Upper lobe of left lung (tissue), 6 donors: ENCODE data around the gene KIAA1755. TPM values are rescaled to one million over a fixed set of nuclear protein-coding genes. Genes with fewer than 3 reads are reported as not detected.

Source experiments
- ATAC-seq, 2 donors: fragments of 200-7000 bp; cut with Tn5 transposase; one replicate each; pipeline ENCODE4 v1.9.1; 2022; ENCODE audit warnings: mild to moderate bottlenecking in 2 of 2, moderate library complexity in 2 of 2; ENCODE audit not compliant: low FRiP score in 2 of 2
- DNase-seq, 2 donors: peaks; one replicate each; pipeline ENCODE4 v3.0.0-alpha.2; 2019 to 2020
- H3K27ac ChIP-seq, 4 donors: fragments of 200-600 bp; sonication (generic); one replicate each; pipeline ENCODE4 v1.5.1; 2016 to 2019
- H3K27me3 ChIP-seq, 4 donors: fragments of 200-600 bp; sonication (generic); one replicate each; pipeline ENCODE4 v1.5.1; 2017 to 2019
- H3K36me3 ChIP-seq, 4 donors: fragments of 200-600 bp; sonication (generic); one replicate each; pipeline ENCODE4 v1.5.1; 2016 to 2019
- H3K4me1 ChIP-seq, 4 donors: fragments of 200-600 bp; sonication (generic); one replicate each; pipeline ENCODE4 v1.5.1; 2018 to 2019
- H3K4me3 ChIP-seq, 4 donors: fragments of 200-600 bp; sonication (generic); one replicate each; pipeline ENCODE4 v1.5.1; 2017 to 2019; ENCODE audit warnings: mild to moderate bottlenecking in 2 of 4, moderate library complexity in 1 of 4
- H3K9me3 ChIP-seq, 4 donors: fragments of 200-600 bp; sonication (generic); one replicate each; pipeline ENCODE4 v1.5.1; 2018 to 2019
- EP300 ChIP-seq, 4 donors: sonication (generic); formaldehyde crosslinking; IDR thresholded peaks; one replicate each; pipeline ENCODE4 v1.5.1; 2017; ENCODE audit warnings: antibody characterized with exemption in 4 of 4, control low read depth in 2 of 4
- POLR2A ChIP-seq, 4 donors: fragments of 450-650 bp; IDR thresholded peaks; one replicate each; pipeline ENCODE4 v1.5.1; 2016 to 2017; ENCODE audit warnings: antibody characterized with exemption in 4 of 4, mild to moderate bottlenecking in 2 of 4
- POLR2AphosphoS5 ChIP-seq, 2 donors: sonication (generic); formaldehyde crosslinking; IDR thresholded peaks; one replicate each; pipeline ENCODE4 v1.5.1; 2017; ENCODE audit warnings: antibody characterized with exemption in 2 of 2
- WGBS, 2 donors: methylation state at CpG; one replicate each; pipeline ENCODE4 v1.1.5; 2017 to 2018; 5-methylcytosine and 5-hydroxymethylcytosine counted together
- total RNA-seq, 6 donors: library from RNA; depleted of rRNA in 4 of 6; stranded (reverse); fragments of >200 nt in 4 of 6; gene quantifications; one replicate each; pipeline versions ENCODE4 v1.1.0 to v1.2.1, GENCODE V29; 2016 to 2021
- TF ChIP-seq, protein P1 (sequence below), 6 experiments: fragments of 450-650 bp in 4 of 6; fragments of 200-600 bp in 2 of 6; sonication (generic) in 2 of 6; IDR thresholded peaks; one replicate each; pipeline ENCODE4 v1.5.1; 2016 to 2019; ENCODE audit warnings: antibody characterized with exemption in 6 of 6
- donor health status: DM: no; HTN: no; CAD: no; lungs with moderate emphysema.
- donor health status: DM: no; HTN: yes; CAD: no; lungs with severe emphysema.

KIAA1755 gene
- total RNA-seq, 6 donors from 2014 or later: 0.15 to 3.1 (median 1.4) TPM

GRCh38 chr20:38179846-38180245 is 80.7 kb downstream of the KIAA1755 start:
- Histone ChIP-seq H3K27ac (no peak overlapping the region), H3K4me1 (no peaks in the 10 kb centered on the region), H3K27me3 (no peaks in the 10 kb centered on the region), H3K4me3 (no peak overlapping the region), H3K36me3 (no peaks in the 10 kb centered on the region), H3K9me3 (no peaks in the 10 kb centered on the region)
- DNase-seq: no peak
- no peak for TF ChIP-seq POLR2AphosphoS5 (IDR thresholded peaks at IDR 0.05)
- TF ChIP-seq POLR2A (IDR thresholded peaks at IDR 0.05): no peak
- TF ChIP-seq, protein P1, sequence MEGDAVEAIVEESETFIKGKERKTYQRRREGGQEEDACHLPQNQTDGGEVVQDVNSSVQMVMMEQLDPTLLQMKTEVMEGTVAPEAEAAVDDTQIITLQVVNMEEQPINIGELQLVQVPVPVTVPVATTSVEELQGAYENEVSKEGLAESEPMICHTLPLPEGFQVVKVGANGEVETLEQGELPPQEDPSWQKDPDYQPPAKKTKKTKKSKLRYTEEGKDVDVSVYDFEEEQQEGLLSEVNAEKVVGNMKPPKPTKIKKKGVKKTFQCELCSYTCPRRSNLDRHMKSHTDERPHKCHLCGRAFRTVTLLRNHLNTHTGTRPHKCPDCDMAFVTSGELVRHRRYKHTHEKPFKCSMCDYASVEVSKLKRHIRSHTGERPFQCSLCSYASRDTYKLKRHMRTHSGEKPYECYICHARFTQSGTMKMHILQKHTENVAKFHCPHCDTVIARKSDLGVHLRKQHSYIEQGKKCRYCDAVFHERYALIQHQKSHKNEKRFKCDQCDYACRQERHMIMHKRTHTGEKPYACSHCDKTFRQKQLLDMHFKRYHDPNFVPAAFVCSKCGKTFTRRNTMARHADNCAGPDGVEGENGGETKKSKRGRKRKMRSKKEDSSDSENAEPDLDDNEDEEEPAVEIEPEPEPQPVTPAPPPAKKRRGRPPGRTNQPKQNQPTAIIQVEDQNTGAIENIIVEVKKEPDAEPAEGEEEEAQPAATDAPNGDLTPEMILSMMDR (IDR thresholded peaks at IDR 0.05): no peak
- TF ChIP-seq EP300 (IDR thresholded peaks at IDR 0.05): no peak
- no peak for ATAC-seq
- WGBS, 2 donors: 68 to 76% methylated on average over 6 of the region's 6 CpGs

GRCh38 chr20:38178581-38178980 is 82.0 kb downstream of the KIAA1755 start:
- no peak overlapping the region for H3K4me3 ChIP-seq
- TF ChIP-seq, protein P1 (IDR thresholded peaks at IDR 0.05): no peak
- TF ChIP-seq EP300 (IDR thresholded peaks at IDR 0.05) (no peak), POLR2AphosphoS5 (IDR thresholded peaks at IDR 0.05) (no peak), POLR2A (IDR thresholded peaks at IDR 0.05) (no peak)
- no peak for ATAC-seq
- H3K27ac ChIP-seq: no peak overlapping the region
- no peak for DNase-seq
- WGBS, 2 donors: 86 to 88% methylated on average over 4 of the region's 4 CpGs
- no peaks in the 10 kb centered on the region for H3K27me3 ChIP-seq
- no peaks in the 10 kb centered on the region for H3K4me1 ChIP-seq
- H3K36me3 ChIP-seq: no peaks in the 10 kb centered on the region
- H3K9me3 ChIP-seq: no peaks in the 10 kb centered on the region

- TF ChIP-seq POLR2A (IDR thresholded peaks at IDR 0.05): no peak
- TF ChIP-seq, protein P1 (IDR thresholded peaks at IDR 0.05): no peak
- TF ChIP-seq POLR2AphosphoS5 (IDR thresholded peaks at IDR 0.05): no peak
- TF ChIP-seq EP300 (IDR thresholded peaks at IDR 0.05): no peak
- WGBS, 2 donors: 83 to 85% methylated on average over 8 of the region's 8 CpGs
- Histone ChIP-seq H3K27me3 (no peaks in the 10 kb centered on the region), H3K9me3 (no peaks in the 10 kb centered on the region), H3K4me1 (no peaks in the 10 kb centered on the region), H3K36me3 (no peaks in the 10 kb centered on the region), H3K27ac (no peak overlapping the region), H3K4me3 (no peak overlapping the region)
- no peak for DNase-seq
- ATAC-seq: peak in 1 of 2 donors; percentile 44
Observed at GRCh38 chr20:38178065-38178491, 82.5 kb downstream of the KIAA1755 start.

- WGBS, 2 donors: 91 to 92% methylated on average over 8 to 9 of the region's 9 CpGs
- Histone ChIP-seq H3K4me3 (no peak overlapping the region), H3K27me3 (no peaks in the 10 kb centered on the region), H3K9me3 (no peaks in the 10 kb centered on the region), H3K27ac (no peak overlapping the region), H3K4me1 (no peaks in the 10 kb centered on the region), H3K36me3 (no peaks in the 10 kb centered on the region)
- DNase-seq: no peak
- TF ChIP-seq, protein P1 (IDR thresholded peaks at IDR 0.05): no peak
- TF ChIP-seq POLR2AphosphoS5 (IDR thresholded peaks at IDR 0.05) (no peak), EP300 (IDR thresholded peaks at IDR 0.05) (no peak), POLR2A (IDR thresholded peaks at IDR 0.05) (no peak)
- ATAC-seq: no peak
Observed at GRCh38 chr20:38177201-38177600, 83.3 kb downstream of the KIAA1755 start.
